ENCODE measurements around the gene WDR36. TPM values are rescaled to one million over a fixed set of nuclear protein-coding genes. Genes with fewer than 3 reads are reported as not detected.

Gene WDR36
- total and polyA plus RNA-seq, 9 of the 15 experiments (the other 6 are each of a cell fraction or from before 2014, with no cell fraction given): 25.7 to 68.0 (median 41.5) TPM

DNA sequence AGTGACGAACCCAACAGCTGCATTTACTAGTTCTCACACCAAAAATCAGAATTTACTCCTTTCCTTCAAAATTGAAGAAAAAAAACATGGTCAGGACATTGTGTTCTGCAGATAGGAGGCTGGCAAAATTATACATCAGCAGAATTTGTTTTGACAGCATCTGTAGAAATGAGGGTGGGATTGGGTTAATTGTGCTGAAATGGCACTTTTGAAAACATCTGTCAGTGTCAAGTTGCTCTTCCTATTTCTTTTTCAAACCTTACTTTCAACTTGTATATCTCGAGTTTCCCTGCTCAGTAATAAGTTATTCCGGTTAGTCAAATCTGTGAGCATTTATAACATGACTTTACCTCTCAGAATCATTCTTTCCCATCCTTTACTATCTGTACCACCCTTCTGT lies 19.8 kb downstream of the WDR36 start (continued):
- TF ChIP-seq, protein P1, sequence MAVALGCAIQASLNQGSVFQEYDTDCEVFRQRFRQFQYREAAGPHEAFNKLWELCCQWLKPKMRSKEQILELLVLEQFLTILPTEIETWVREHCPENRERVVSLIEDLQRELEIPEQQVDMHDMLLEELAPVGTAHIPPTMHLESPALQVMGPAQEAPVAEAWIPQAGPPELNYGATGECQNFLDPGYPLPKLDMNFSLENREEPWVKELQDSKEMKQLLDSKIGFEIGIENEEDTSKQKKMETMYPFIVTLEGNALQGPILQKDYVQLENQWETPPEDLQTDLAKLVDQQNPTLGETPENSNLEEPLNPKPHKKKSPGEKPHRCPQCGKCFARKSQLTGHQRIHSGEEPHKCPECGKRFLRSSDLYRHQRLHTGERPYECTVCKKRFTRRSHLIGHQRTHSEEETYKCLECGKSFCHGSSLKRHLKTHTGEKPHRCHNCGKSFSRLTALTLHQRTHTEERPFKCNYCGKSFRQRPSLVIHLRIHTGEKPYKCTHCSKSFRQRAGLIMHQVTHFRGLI (CRISPR knock-in tag; IDR thresholded peaks at IDR 0.05): no peak
- peak; percentile 85 for TF ChIP-seq MAFF (IDR thresholded peaks at IDR 0.05; ENCODE audit: low read length)

DNA sequence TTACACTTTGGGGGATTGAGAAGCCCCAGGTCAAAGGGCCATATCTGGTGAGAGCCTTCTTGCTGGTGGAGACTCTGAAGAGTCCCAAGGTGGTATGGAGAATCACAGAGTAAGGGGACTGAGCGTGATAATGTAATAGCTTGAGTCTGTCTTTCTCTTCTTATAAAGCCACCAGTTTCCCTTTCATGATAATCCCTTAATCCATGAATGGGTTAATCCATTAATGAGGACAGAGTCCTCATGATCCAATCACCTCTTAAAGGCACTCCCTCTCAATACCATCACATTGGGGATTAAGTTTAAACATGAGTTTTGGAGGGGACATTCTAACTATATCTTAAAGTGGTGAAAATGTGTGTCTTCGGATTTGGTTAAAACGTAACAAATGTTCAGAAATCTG lies 21.5 kb downstream of the WDR36 start:
- H2AFZ ChIP-seq (ENCODE audit: low read depth, low read length): no peak overlapping the region
- no peaks in the 10 kb centered on the region for H3K9me1 ChIP-seq (ENCODE audit: control insufficient read depth, insufficient read depth, low read length)
- H3K4me3 ChIP-seq: no peak overlapping the region
- intact Hi-C loops (cut with micrococcal nuclease) (no loop called here), in situ Hi-C loops (cut with MboI) (loop anchor here (25.0 kb wide), 1 partner anchor 376 kb away; the partner anchor contains the start of genes SLC25A46 and TMEM232)
- ATAC-seq (no peak), DNase-seq (ENCODE audit: extremely low read depth in 1 of 4, low spot score in 3 of 4) (no peak), FAIRE-seq (no peak)
- TF ChIP-seq, protein P2, sequence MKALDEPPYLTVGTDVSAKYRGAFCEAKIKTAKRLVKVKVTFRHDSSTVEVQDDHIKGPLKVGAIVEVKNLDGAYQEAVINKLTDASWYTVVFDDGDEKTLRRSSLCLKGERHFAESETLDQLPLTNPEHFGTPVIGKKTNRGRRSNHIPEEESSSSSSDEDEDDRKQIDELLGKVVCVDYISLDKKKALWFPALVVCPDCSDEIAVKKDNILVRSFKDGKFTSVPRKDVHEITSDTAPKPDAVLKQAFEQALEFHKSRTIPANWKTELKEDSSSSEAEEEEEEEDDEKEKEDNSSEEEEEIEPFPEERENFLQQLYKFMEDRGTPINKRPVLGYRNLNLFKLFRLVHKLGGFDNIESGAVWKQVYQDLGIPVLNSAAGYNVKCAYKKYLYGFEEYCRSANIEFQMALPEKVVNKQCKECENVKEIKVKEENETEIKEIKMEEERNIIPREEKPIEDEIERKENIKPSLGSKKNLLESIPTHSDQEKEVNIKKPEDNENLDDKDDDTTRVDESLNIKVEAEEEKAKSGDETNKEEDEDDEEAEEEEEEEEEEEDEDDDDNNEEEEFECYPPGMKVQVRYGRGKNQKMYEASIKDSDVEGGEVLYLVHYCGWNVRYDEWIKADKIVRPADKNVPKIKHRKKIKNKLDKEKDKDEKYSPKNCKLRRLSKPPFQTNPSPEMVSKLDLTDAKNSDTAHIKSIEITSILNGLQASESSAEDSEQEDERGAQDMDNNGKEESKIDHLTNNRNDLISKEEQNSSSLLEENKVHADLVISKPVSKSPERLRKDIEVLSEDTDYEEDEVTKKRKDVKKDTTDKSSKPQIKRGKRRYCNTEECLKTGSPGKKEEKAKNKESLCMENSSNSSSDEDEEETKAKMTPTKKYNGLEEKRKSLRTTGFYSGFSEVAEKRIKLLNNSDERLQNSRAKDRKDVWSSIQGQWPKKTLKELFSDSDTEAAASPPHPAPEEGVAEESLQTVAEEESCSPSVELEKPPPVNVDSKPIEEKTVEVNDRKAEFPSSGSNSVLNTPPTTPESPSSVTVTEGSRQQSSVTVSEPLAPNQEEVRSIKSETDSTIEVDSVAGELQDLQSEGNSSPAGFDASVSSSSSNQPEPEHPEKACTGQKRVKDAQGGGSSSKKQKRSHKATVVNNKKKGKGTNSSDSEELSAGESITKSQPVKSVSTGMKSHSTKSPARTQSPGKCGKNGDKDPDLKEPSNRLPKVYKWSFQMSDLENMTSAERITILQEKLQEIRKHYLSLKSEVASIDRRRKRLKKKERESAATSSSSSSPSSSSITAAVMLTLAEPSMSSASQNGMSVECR (CRISPR knock-in tag; IDR thresholded peaks at IDR 0.05): no peak
- H3K36me3 ChIP-seq (ENCODE audit: control insufficient read depth, insufficient read depth, low read length): peaks cover 90% of the 10 kb centered on the region
- H3K79me2 ChIP-seq (ENCODE audit: control insufficient read depth, insufficient read depth, low read length): peaks cover 2% of the 10 kb centered on the region; the same call in 1 of the 3 replicates
- H3K27ac ChIP-seq (ENCODE audit: extremely low read depth, low read depth, low read length): no peak overlapping the region
- H3K4me1 ChIP-seq (replicated peaks in 1 of 2; ENCODE audit: control insufficient read depth in 2 of 2, insufficient read depth in 2 of 2, low read length in 2 of 2): no peaks in the 10 kb centered on the region
- no peaks in the 10 kb centered on the region for H3K9me3 ChIP-seq (replicated peaks; ENCODE audit: control insufficient read depth, insufficient read depth, low read depth, low read length)
- no peak overlapping the region for H3K9ac ChIP-seq (ENCODE audit: insufficient read depth in 1 of 2, low read depth in 2 of 2, low read length in 2 of 2)
- WGBS (ENCODE audit: insufficient coverage, low coverage, missing lambda C conversion rate): 94% methylated on average over 3 of the region's 3 CpGs
- no peak overlapping the region for H3K4me2 ChIP-seq (ENCODE audit: insufficient read depth, low read length)
- ChIA-PET POLR2A (interaction anchor here (0.8 to 1.1 kb wide), 2 partner anchors 10 to 11 kb away, joined by 3 read pairs; no protein-coding TSS in a partner anchor), CTCF (ENCODE audit: low intra/inter-chr PET ratio) (interaction anchor here (0.6 kb wide), 1 partner anchor 10 kb away, joined by 3 read pairs; no protein-coding TSS in a partner anchor)
- H4K20me1 ChIP-seq (replicated peaks; ENCODE audit: control insufficient read depth, insufficient read depth, low read length): no peaks in the 10 kb centered on the region
- no TSS peak for BruUV-seq (replicated peaks)
- no peaks in the 10 kb centered on the region for H3K27me3 ChIP-seq (ENCODE audit: control insufficient read depth in 2 of 2, insufficient read depth in 2 of 2, low read length in 2 of 2)
